ENCODE measurements around the gene SLC1A5.

Gene SLC1A5

GRCh38 chr19:46787040-46787330, 1.4 kb downstream of the SLC1A5 start:
- Histone ChIP-seq H3K36me3 (replicated peaks; ENCODE audit: insufficient read depth, low read length) (peaks cover 20% of the 10 kb centered on the region; the same call in 1 of the 2 replicates), H3K9me3 (replicated peaks; ENCODE audit: insufficient read depth, low read length) (no peaks in the 10 kb centered on the region), H3K79me2 (ENCODE audit: low read length) (peaks cover 64% of the 10 kb centered on the region), H3K4me2 (ENCODE audit: low read depth, low read length) (peak overlapping the region; percentile 87; the same call in 1 of the 2 replicates), H3K4me1 (ENCODE audit: low read length) (peaks cover 11% of the 10 kb centered on the region; the same call in 1 of the 2 replicates), H4K20me1 (ENCODE audit: insufficient read depth, low read length) (peaks cover 14% of the 10 kb centered on the region), H3K4me3 (ENCODE audit: low read length) (peak overlapping the region; percentile 95), H3K9me2 (replicated peaks; ENCODE audit: insufficient read depth, low read length) (no peaks in the 10 kb centered on the region), H2AFZ (ENCODE audit: low read length) (no peak overlapping the region), H3K9ac (ENCODE audit: low read length) (peak overlapping the region; percentile 97), H3K27me3 (replicated peaks; ENCODE audit: insufficient read depth, low read length) (no peaks in the 10 kb centered on the region), H3K27ac (ENCODE audit: low read length) (peak overlapping the region; percentile 89), H3F3A (ENCODE audit: insufficient read depth, low read length) (peaks cover 36% of the 10 kb centered on the region)
- TF ChIP-seq CTCF (IDR thresholded peaks at IDR 0.05; ENCODE audit: low read length), result no peak
- DNase-seq, result no peak

- no peaks in the 10 kb centered on the region for H3K27me3 ChIP-seq (replicated peaks; ENCODE audit: insufficient read depth, low read length)
- TF ChIP-seq CTCF (IDR thresholded peaks at IDR 0.05; ENCODE audit: low read length) (0 out of 2 replicates have a peak, but pooled peaks have one; percentile 6), EZH2phosphoT487 (IDR thresholded peaks at IDR 0.05; ENCODE audit: low read length) (no peak), EZH2 (optimal IDR thresholded peaks at IDR 0.05; ENCODE audit: low read depth, low read length) (no peak)
- H4K20me1 ChIP-seq (ENCODE audit: insufficient read depth, low read length), result peaks cover 17% of the 10 kb centered on the region
Observed at GRCh38 chr19:46786236-46787039, 2.0 kb downstream of the SLC1A5 start.

GRCh38 chr19:46785980-46786235, 2.5 kb downstream of the SLC1A5 start:
- Histone ChIP-seq H3K36me3 (replicated peaks; ENCODE audit: insufficient read depth, low read length) (peaks cover 20% of the 10 kb centered on the region; the same call in 1 of the 2 replicates), H3K27me3 (replicated peaks; ENCODE audit: insufficient read depth, low read length) (no peaks in the 10 kb centered on the region), H4K20me1 (ENCODE audit: insufficient read depth, low read length) (peaks cover 17% of the 10 kb centered on the region), H3K9me2 (replicated peaks; ENCODE audit: insufficient read depth, low read length) (no peaks in the 10 kb centered on the region), H3K4me2 (ENCODE audit: low read depth, low read length) (peak overlapping the region; percentile 87), H3K4me3 (ENCODE audit: low read length) (peak overlapping the region; percentile 95), H3K79me2 (ENCODE audit: low read length) (peaks cover 74% of the 10 kb centered on the region), H3K9me3 (replicated peaks; ENCODE audit: insufficient read depth, low read length) (no peaks in the 10 kb centered on the region), H3F3A (ENCODE audit: insufficient read depth, low read length) (peaks cover 36% of the 10 kb centered on the region), H3K27ac (ENCODE audit: low read length) (peak overlapping the region; percentile 89), H3K4me1 (ENCODE audit: low read length) (peaks cover 11% of the 10 kb centered on the region; the same call in 1 of the 2 replicates), H2AFZ (ENCODE audit: low read length) (no peak overlapping the region), H3K9ac (ENCODE audit: low read length) (peak overlapping the region; percentile 97)
- no peak for DNase-seq
- TF ChIP-seq CTCF (IDR thresholded peaks at IDR 0.05; ENCODE audit: low read length), result no peak

More at GRCh38 chr19:46786236-46787039, 2.0 kb downstream of the SLC1A5 start:
- H3K4me1 ChIP-seq (ENCODE audit: low read length), result peaks cover 11% of the 10 kb centered on the region; the same call in 1 of the 2 replicates
- H3K9me3 ChIP-seq (replicated peaks; ENCODE audit: insufficient read depth, low read length), result no peaks in the 10 kb centered on the region
- peaks cover 36% of the 10 kb centered on the region for H3F3A ChIP-seq (ENCODE audit: insufficient read depth, low read length)
- peak; percentile 81 for DNase-seq
- no peaks in the 10 kb centered on the region for H3K9me2 ChIP-seq (replicated peaks; ENCODE audit: insufficient read depth, low read length)
- H3K27ac ChIP-seq (ENCODE audit: low read length), result peak overlapping the region; percentile 89
- peaks cover 70% of the 10 kb centered on the region for H3K79me2 ChIP-seq (ENCODE audit: low read length)
- peak overlapping the region; percentile 95 for H3K4me3 ChIP-seq (ENCODE audit: low read length)
- peak overlapping the region; percentile 97 for H3K9ac ChIP-seq (ENCODE audit: low read length)
- H3K36me3 ChIP-seq (replicated peaks; ENCODE audit: insufficient read depth, low read length), result peaks cover 20% of the 10 kb centered on the region; the same call in 1 of the 2 replicates
- H3K4me2 ChIP-seq (ENCODE audit: low read depth, low read length), result peak overlapping the region; percentile 87
- H2AFZ ChIP-seq (ENCODE audit: low read length), result no peak overlapping the region

All from MM.1S (cell line).